HCT116 (cell line): Measurements from ENCODE around the gene VGF.

Source experiments
- CBX3 ChIP-seq: IDR thresholded peaks from 2 replicates; pipeline ENCODE4 v1.6.1; 2012; ENCODE audit warnings: low read depth
- CTCF ChIP-seq, 3 experiments: fragments of 200-600 bp in 1 of 3; sonication (generic) in 1 of 3; IDR thresholded peaks in 2 of 3; conservative IDR thresholded peaks in 1 of 3; 2 replicates each; pipeline ENCODE4 v1.5.1; 2012 to 2017; ENCODE audit warnings: low read depth in 2 of 3, low read length in 2 of 3, antibody characterized with exemption in 1 of 3, borderline replicate concordance in 1 of 3, control low read depth in 1 of 3, mild to moderate bottlenecking in 1 of 3, mixed read lengths in 1 of 3, mixed run types in 1 of 3, moderate library complexity in 1 of 3; ENCODE audit not compliant: insufficient read depth in 1 of 3
- EZH2 ChIP-seq: fragments of 200-600 bp; sonication (generic); IDR thresholded peaks from 2 replicates; pipeline ENCODE4 v1.6.1; 2017; ENCODE audit warnings: antibody characterized with exemption, mixed run types
- EZH2phosphoT487 ChIP-seq: fragments of 200-600 bp; IDR thresholded peaks from 2 replicates; pipeline ENCODE4 v1.6.1; 2018; ENCODE audit warnings: antibody characterized with exemption, borderline replicate concordance
- JUND ChIP-seq: IDR thresholded peaks from 2 replicates; pipeline ENCODE4 v1.6.1; 2012
- MAX ChIP-seq: IDR thresholded peaks from 2 replicates; pipeline ENCODE4 v1.6.1; 2012
- POLR2A ChIP-seq: IDR thresholded peaks from 2 replicates; pipeline ENCODE4 v1.7.0; 2011; ENCODE audit warnings: borderline replicate concordance; ENCODE audit not compliant: insufficient read depth, insufficient read length; ENCODE audit errors: extremely low read depth
- POLR2AphosphoS5 ChIP-seq: IDR thresholded peaks from 2 replicates; pipeline ENCODE4 v1.6.1; 2011; ENCODE audit warnings: mild to moderate bottlenecking, low read depth, low read length, moderate library complexity
- RAD21 ChIP-seq: IDR thresholded peaks from 2 replicates; pipeline ENCODE4 v1.6.1; 2012; ENCODE audit warnings: low read depth, mild to moderate bottlenecking
- SIN3A ChIP-seq: IDR thresholded peaks from 2 replicates; pipeline ENCODE4 v1.6.1; 2012; ENCODE audit warnings: low read depth
- SP1 ChIP-seq: IDR thresholded peaks from 2 replicates; pipeline ENCODE4 v1.6.1; 2012; ENCODE audit warnings: low read depth
- YY1 ChIP-seq: IDR thresholded peaks from 2 replicates; pipeline ENCODE4 v1.6.1; 2011; ENCODE audit warnings: low read length, low read depth, moderate library complexity, mild to moderate bottlenecking; ENCODE audit not compliant: insufficient replicate concordance; ENCODE audit errors: extremely low read depth
- ZFX ChIP-seq: fragments of 450-650 bp; IDR thresholded peaks from 2 replicates; pipeline ENCODE4 v1.6.1; 2017

- TF ChIP-seq CTCF (IDR thresholded peaks at IDR 0.05 in 2 of 3, conservative IDR thresholded peaks at IDR 0.05 in 1 of 3; ENCODE audit: borderline replicate concordance in 1 of 3, insufficient read depth in 1 of 3, low read depth in 2 of 3, low read length in 2 of 3) (no peak), SP1 (no peak), POLR2A (no peak), JUND (no peak), POLR2AphosphoS5 (peak; percentile 48), ZFX (peak; percentile 46; the same call in 1 of the 2 replicates), MAX (no peak), EZH2phosphoT487 (no peak), EZH2 (no peak), CBX3 (no peak), RAD21 (no peak), YY1 (no peak), SIN3A (no peak)
Measured at GRCh38 chr7:101172854-101173751, 7.7 kb upstream of the VGF start.
